Spleen (tissue), 11 donors: Measurements from ENCODE around the gene KIF3A. TPM values are rescaled to one million over a fixed set of nuclear protein-coding genes. Genes with fewer than 3 reads are reported as not detected.

ENCODE experiments used
- DNase-seq: peaks from one replicate; pipeline ENCODE4 v3.0.0-alpha.2; 2020
- H3K27ac ChIP-seq, 8 donors: fragments of 200-600 bp; sonication (generic) in 7 of 8; 1 replicate in 4 of 8; 2 replicates in 4 of 8; pipeline versions ENCODE4 v1.5.0 to v1.8.0; 2016 to 2021; ENCODE audit warnings: inconsistent platforms in 4 of 8, mild to moderate bottlenecking in 4 of 8, moderate library complexity in 1 of 8
- H3K27me3 ChIP-seq, 7 donors: fragments of 200-600 bp; sonication (generic) in 6 of 7; replicated peaks in 1 of 7; 1 replicate in 4 of 7; 2 replicates in 3 of 7; pipeline versions ENCODE4 v1.5.0 to v1.8.0; 2016 to 2021; ENCODE audit warnings: inconsistent platforms in 3 of 7, mild to moderate bottlenecking in 1 of 7
- H3K36me3 ChIP-seq, 6 donors: fragments of 200-600 bp; sonication (generic) in 5 of 6; 1 replicate in 4 of 6; 2 replicates in 2 of 6; pipeline versions ENCODE4 v1.5.0 to v1.8.0; 2016 to 2021; ENCODE audit warnings: inconsistent platforms in 2 of 6
- H3K4me1 ChIP-seq, 6 donors: fragments of 200-600 bp; sonication (generic) in 5 of 6; 1 replicate in 3 of 6; 2 replicates in 3 of 6; pipeline versions ENCODE4 v1.5.0 to v1.8.0; 2016 to 2021; ENCODE audit warnings: inconsistent platforms in 3 of 6
- H3K4me3 ChIP-seq, 8 donors: fragments of 200-600 bp; sonication (generic) in 7 of 8; 1 replicate in 4 of 8; 2 replicates in 4 of 8; pipeline versions ENCODE4 v1.5.0 to v1.8.0; 2016 to 2021; ENCODE audit warnings: inconsistent platforms in 4 of 8, mild to moderate bottlenecking in 4 of 8, moderate library complexity in 2 of 8
- H3K9me3 ChIP-seq, 8 donors: fragments of 200-600 bp; sonication (generic) in 7 of 8; 1 replicate in 4 of 8; 2 replicates in 4 of 8; pipeline versions ENCODE4 v1.5.0 to v1.8.0; 2016 to 2021; ENCODE audit warnings: inconsistent platforms in 4 of 8
- CTCF ChIP-seq, 11 experiments: fragments of 200-600 bp in 7 of 11; fragments of 450-650 bp in 4 of 11; sonication (generic) in 4 of 11; IDR thresholded peaks in 8 of 11; conservative IDR thresholded peaks in 3 of 11; 1 replicate in 7 of 11; 2 replicates in 4 of 11; pipeline versions ENCODE4 v1.4.0 to v1.8.0; 2016 to 2021; ENCODE audit warnings: antibody characterized with exemption in 11 of 11, inconsistent platforms in 4 of 11, mild to moderate bottlenecking in 1 of 11
- POLR2A ChIP-seq, 3 donors: fragments of 450-650 bp; IDR thresholded peaks; one replicate each; pipeline ENCODE4 v1.5.1; 2017; ENCODE audit warnings: antibody characterized with exemption in 3 of 3, mild to moderate bottlenecking in 1 of 3
- POLR2AphosphoS5 ChIP-seq, 3 donors: sonication (generic); formaldehyde crosslinking; IDR thresholded peaks; one replicate each; pipeline ENCODE4 v1.5.1; 2017; ENCODE audit warnings: antibody characterized with exemption in 3 of 3
- WGBS, 5 donors: extraction: QIAGEN DNeasy Blood & Tissue Kit in 3 of 5; methylation state at CpG; one replicate each; pipeline versions ENCODE4 v1.1.5 to v1.1.7; 2013 to 2018; 5-methylcytosine and 5-hydroxymethylcytosine counted together
- intact Hi-C: fragments of 100-400 bp; cut with DNase I; formaldehyde crosslinking; loops from one replicate; pipeline ENCODE4 v1.15.0; 2023; ENCODE audit warnings: low total_unique reads
- polyA plus RNA-seq, 3 donors: library from polyadenylated mRNA; stranded (reverse); fragments of 200-250 nt; gene quantifications; one replicate each; pipeline ENCODE4 v1.2.1, GENCODE V29; 2013
- total RNA-seq, 7 donors: library from RNA; depleted of rRNA in 3 of 7; stranded (reverse); fragments of >200 nt in 3 of 7; fragmentation: NEBNext Ultra II Directional in 4 of 7; extraction: Animal tissue kit (Norgen Biotek cat#: 25700) in 4 of 7; gene quantifications; one replicate each; pipeline versions ENCODE4 v1.1.0 to v1.2.1, GENCODE V29; 2016 to 2021
- donor health status: healthy with polysubstance abuse.
- donor health status: DM: no; HTN: no; CAD: no; lungs with moderate emphysema.
- donor health status: DM: no; HTN: no; CAD: no.
- donor health status: Bipolar disorder and iron deficiency.
- donor health status: healthy.
- donor health status: DM: no; HTN: no; CAD: no.
- donor health status: DM: yes; HTN: yes; CAD: no.

The KIF3A gene
- total and polyA plus RNA-seq, 10 donors: 1.3 to 10.7 (median 6.7) TPM

- Histone ChIP-seq H3K36me3 (no peaks in the 10 kb centered on the region), H3K27me3 (no peaks in the 10 kb centered on the region), H3K27ac (peak overlapping the region in 2 of 8 donors; percentile 23 to 58), H3K4me1 (peaks cover 0 to 31% (median 7%) of the 10 kb centered on the region in 6 donors), H3K4me3 (no peak overlapping the region), H3K9me3 (no peaks in the 10 kb centered on the region)
- 59 to 76% (median 66%) methylated on average over 7 of the region's 7 CpGs for WGBS, 5 donors
- intact Hi-C loops: no loop called here
- peak; percentile 75 for DNase-seq
- peak in 4 of 11 experiments; percentile 4 to 20 (median 10) for TF ChIP-seq CTCF (IDR thresholded peaks at IDR 0.05 in 8 of 11, conservative IDR thresholded peaks at IDR 0.05 in 3 of 11)
- TF ChIP-seq POLR2AphosphoS5 (IDR thresholded peaks at IDR 0.05): peak in 2 of 3 donors; percentile 37 to 40
- TF ChIP-seq POLR2A (IDR thresholded peaks at IDR 0.05): no peak
These were observed 60.2 kb downstream of the KIF3A start for GRCh38 chr5:132677191-132677590.

GRCh38 chr5:132675936-132676689, 61.2 kb downstream of the KIF3A start:
- H3K9me3 ChIP-seq: no peaks in the 10 kb centered on the region
- TF ChIP-seq POLR2A (IDR thresholded peaks at IDR 0.05): no peak
- no peak for TF ChIP-seq CTCF (IDR thresholded peaks at IDR 0.05 in 8 of 11, conservative IDR thresholded peaks at IDR 0.05 in 3 of 11)
- TF ChIP-seq POLR2AphosphoS5 (IDR thresholded peaks at IDR 0.05): no peak
- H3K4me3 ChIP-seq: no peak overlapping the region
- no peaks in the 10 kb centered on the region for H3K36me3 ChIP-seq
- no peak for DNase-seq
- intact Hi-C loops: no loop called here
- H3K27ac ChIP-seq: no peak overlapping the region
- H3K4me1 ChIP-seq: peaks cover 0 to 28% (median 7%) of the 10 kb centered on the region in 6 donors
- H3K27me3 ChIP-seq: no peaks in the 10 kb centered on the region
- WGBS, 5 donors: 86 to 90% (median 88%) methylated on average over 11 of the region's 11 CpGs

GRCh38 chr5:132674671-132675506, 62.5 kb downstream of the KIF3A start:
- 63 to 76% (median 74%) methylated on average over 13 of the region's 13 CpGs for WGBS, 5 donors
- intact Hi-C loops: no loop called here
- no peaks in the 10 kb centered on the region for H3K27me3 ChIP-seq
- no peaks in the 10 kb centered on the region for H3K36me3 ChIP-seq
- H3K4me3 ChIP-seq: no peak overlapping the region
- H3K27ac ChIP-seq: peak overlapping the region in 7 of 8 donors; percentile 3 to 66 (median 42)
- no peaks in the 10 kb centered on the region for H3K9me3 ChIP-seq
- TF ChIP-seq CTCF (IDR thresholded peaks at IDR 0.05 in 8 of 11, conservative IDR thresholded peaks at IDR 0.05 in 3 of 11): no peak
- peak in 1 of 3 donors; percentile 23 for TF ChIP-seq POLR2AphosphoS5 (IDR thresholded peaks at IDR 0.05)
- no peak for TF ChIP-seq POLR2A (IDR thresholded peaks at IDR 0.05)
- H3K4me1 ChIP-seq: peaks cover 0 to 27% (median 7%) of the 10 kb centered on the region in 6 donors
- no peak for DNase-seq
